Heart left ventricle (tissue), 16 donors: ENCODE data around the gene RAB10. TPM values are rescaled to one million over a fixed set of nuclear protein-coding genes. Genes with fewer than 3 reads are reported as not detected.
A peak's percentile ranks its signal among the peaks of the same experiment; 100 is the strongest.
"Not testable (repeated sequence)": the region's sequence is repeated elsewhere in the genome, so short reads cannot be mapped to it uniquely, and the experiment has no call there.

Experiments used
- ATAC-seq, 4 donors: fragments of 200-7000 bp; cut with Tn5 transposase; one replicate each; pipeline ENCODE4 v1.9.1; 2020 to 2022; ENCODE audit warnings: moderate library complexity in 4 of 4, mild to moderate bottlenecking in 3 of 4, moderate number of reproducible peaks in 1 of 4
- DNase-seq, 5 donors: peaks; one replicate each; pipeline ENCODE4 v3.0.0-alpha.2; 2020
- H3K27ac ChIP-seq, 12 donors: fragments of 200-600 bp; sonication (generic) in 4 of 12; one replicate each; pipeline versions ENCODE4 v1.5.0 to v1.8.0; 2016 to 2022; ENCODE audit warnings: mild to moderate bottlenecking in 2 of 12
- H3K27me3 ChIP-seq, 9 donors: fragments of 200-600 bp; sonication (generic) in 2 of 9; one replicate each; pipeline versions ENCODE4 v1.5.1 to v1.8.0; 2016 to 2022; ENCODE audit warnings: mild to moderate bottlenecking in 3 of 9
- H3K36me3 ChIP-seq, 9 donors: fragments of 200-600 bp; sonication (generic) in 2 of 9; one replicate each; pipeline versions ENCODE4 v1.5.0 to v1.8.0; 2018 to 2022; ENCODE audit warnings: mild to moderate bottlenecking in 2 of 9
- H3K4me1 ChIP-seq, 12 donors: fragments of 200-600 bp; sonication (generic) in 4 of 12; one replicate each; pipeline versions ENCODE4 v1.5.0 to v1.8.0; 2016 to 2022; ENCODE audit warnings: mild to moderate bottlenecking in 3 of 12
- H3K4me3 ChIP-seq, 12 donors: fragments of 200-600 bp; sonication (generic) in 4 of 12; one replicate each; pipeline versions ENCODE4 v1.5.0 to v1.8.0; 2017 to 2022; ENCODE audit warnings: mild to moderate bottlenecking in 9 of 12, moderate library complexity in 4 of 12
- H3K9me3 ChIP-seq, 12 donors: fragments of 200-600 bp; sonication (generic) in 4 of 12; one replicate each; pipeline versions ENCODE4 v1.5.0 to v1.8.0; 2016 to 2022; ENCODE audit warnings: mild to moderate bottlenecking in 1 of 12
- CTCF ChIP-seq, 12 donors: fragments of 200-600 bp; sonication (generic) in 4 of 12; IDR thresholded peaks; one replicate each; pipeline versions ENCODE4 v1.5.0 to v1.8.0; 2018 to 2022; ENCODE audit warnings: antibody characterized with exemption in 12 of 12, mild to moderate bottlenecking in 5 of 12
- POLR2A ChIP-seq, 2 donors: fragments of 450-650 bp; IDR thresholded peaks; one replicate each; pipeline ENCODE4 v1.6.1; 2017; ENCODE audit warnings: antibody characterized with exemption in 2 of 2, mild to moderate bottlenecking in 2 of 2, moderate library complexity in 2 of 2
- WGBS, 4 donors: extraction: QIAGEN DNeasy Blood & Tissue Kit in 2 of 4; methylation state at CpG; one replicate each; pipeline versions ENCODE4 v1.1.5 to v1.1.7; 2013 to 2018; 5-methylcytosine and 5-hydroxymethylcytosine counted together
- intact Hi-C, 10 donors: fragments of 100-400 bp; cut with DNase I; formaldehyde crosslinking; loops; one replicate each; pipeline versions ENCODE4 v1.11.1 to v1.14.2; 2022
- polyA plus RNA-seq, 2 donors: library from polyadenylated mRNA; stranded (reverse); fragments of 200-250 nt; gene quantifications; one replicate each; pipeline ENCODE4 v1.2.3, GENCODE V29; 2013
- total RNA-seq, 9 donors: library from RNA; depleted of rRNA in 2 of 9; stranded (reverse); fragments of >200 nt in 2 of 9; fragmentation: NEBNext Ultra II Directional in 3 of 9; extraction: Animal tissue kit (Norgen Biotek cat#: 25700) in 3 of 9; gene quantifications; one replicate each; pipeline versions ENCODE4 v1.1.0 to v1.2.4, GENCODE V29; 2016 to 2023
- donor health status: ischemic (EF 13 %, LVEDD 7.1; RV severe dilation, severe dysfunction).
- donor health status: healthy with polysubstance abuse.
- donor health status: DM: no; HTN: yes; CAD: no.
- donor health status: DM: no; HTN: no; CAD: no.
- donor health status: ischemic (EF 25% LVEDD 6.9; RV normal size, moderate dysfunction).
- donor health status: ischemic (EF 25% LVEDD 5.7; RV mildly dilated, moderate dysfunction).
- donor health status: healthy.
- donor health status: DM: yes; HTN: yes; CAD: no.
- donor health status: ischemic (EF 35%, LVEDD 5.7; RV mildly dilated, moderate dysfunction).
- donor health status: nonischemic (EF 11% LVEDD 7.7; RV severe dilation, severe dysfunction).
- donor health status: DM: yes; HTN: yes; CAD: no.
- donor health status: PGD.
- donor health status: ischemic (EF 29% LVEDD 5.4; RV normal size, mild dysfunction).
- donor health status: nonischemic (EF 23%, LVEDD 6.1; RV moderate dilation, normal function).

RAB10 gene
- total and polyA plus RNA-seq, 11 donors = 33.1 to 121 (median 97.4) TPM

DNA sequence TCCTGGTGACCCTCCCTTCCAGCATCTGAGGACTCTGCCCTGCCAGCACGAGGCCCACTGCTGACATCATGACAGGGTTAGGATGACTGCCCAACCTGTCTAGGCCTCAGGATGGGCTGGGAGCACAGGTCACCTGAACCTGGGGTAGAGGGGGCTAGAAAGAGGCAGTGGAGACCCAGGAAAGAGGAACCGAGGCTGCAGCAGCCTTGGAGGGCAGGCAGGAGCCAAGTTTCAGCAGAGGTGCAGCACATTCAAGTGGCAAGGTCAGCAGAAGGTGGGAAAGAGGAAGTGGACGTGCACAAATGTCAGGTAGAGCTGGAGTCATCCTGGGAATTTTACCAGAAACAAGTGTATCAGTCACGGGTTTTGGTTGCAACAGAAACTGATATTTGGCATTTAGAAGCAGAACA is 13.6 kb upstream of the RAB10 start:
- Histone ChIP-seq H3K4me1 (peaks cover 0 to 25% (median 9%) of the 10 kb centered on the region in 12 donors), H3K27me3 (no peaks in the 10 kb centered on the region), H3K27ac (no peak overlapping the region), H3K4me3 (no peak overlapping the region), H3K36me3 (no peaks in the 10 kb centered on the region), H3K9me3 (no peaks in the 10 kb centered on the region)
- ATAC-seq = no peak
- TF ChIP-seq POLR2A (IDR thresholded peaks at IDR 0.05) (no peak), CTCF (IDR thresholded peaks at IDR 0.05) (no peak)
- intact Hi-C loops = no loop called here
- WGBS, 4 donors = 71 to 92% (median 81%) methylated on average over 4 of the region's 4 CpGs
- no peak for DNase-seq

- intact Hi-C loops = no loop called here
- TF ChIP-seq CTCF (IDR thresholded peaks at IDR 0.05) = no peak
- TF ChIP-seq POLR2A (IDR thresholded peaks at IDR 0.05) = no peak
- no peak overlapping the region for H3K27ac ChIP-seq
- no peaks in the 10 kb centered on the region for H3K9me3 ChIP-seq
- no peak for DNase-seq
- H3K4me3 ChIP-seq = no peak overlapping the region
- no peaks in the 10 kb centered on the region for H3K27me3 ChIP-seq
- 96 to 98% (median 97%) methylated on average over 2 of the region's 2 CpGs for WGBS, 4 donors
- ATAC-seq = no peak
- H3K4me1 ChIP-seq = peaks cover 0 to 7% (median 0%) of the 10 kb centered on the region in 12 donors
- H3K36me3 ChIP-seq = no peaks in the 10 kb centered on the region
Measured at GRCh38 chr2:26024260-26024659, 9.6 kb upstream of the RAB10 start.

DNA sequence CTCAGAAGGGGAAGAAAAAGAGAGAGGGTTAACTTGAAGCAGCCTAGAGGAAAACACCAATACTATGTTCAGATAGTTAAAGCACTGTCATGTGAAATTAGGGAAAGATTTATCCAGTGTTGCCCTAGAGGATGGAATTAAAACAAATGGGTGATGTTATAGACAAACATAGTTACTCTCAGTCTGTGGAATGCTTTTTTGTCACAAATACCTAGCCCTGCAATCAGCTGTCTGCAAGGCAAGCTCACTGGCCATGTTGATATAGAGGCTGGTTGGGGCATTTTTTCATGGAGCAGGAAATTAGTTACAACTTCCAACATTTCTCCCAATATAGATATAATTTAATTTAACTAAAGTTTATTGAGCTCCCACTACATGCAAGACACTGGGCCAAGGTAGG is 8.4 kb upstream of the RAB10 start:
- intact Hi-C loops = no loop called here
- no peak for TF ChIP-seq CTCF (IDR thresholded peaks at IDR 0.05)
- peaks cover 0 to 7% (median 0%) of the 10 kb centered on the region in 12 donors for H3K4me1 ChIP-seq
- no peak overlapping the region for H3K27ac ChIP-seq
- no peaks in the 10 kb centered on the region for H3K36me3 ChIP-seq
- H3K27me3 ChIP-seq = no peaks in the 10 kb centered on the region
- no peak overlapping the region for H3K4me3 ChIP-seq
- no peak for DNase-seq
- no peaks in the 10 kb centered on the region for H3K9me3 ChIP-seq
- ATAC-seq = no peak

- intact Hi-C loops, H3K27ac ChIP-seq, H3K4me3 ChIP-seq, H3K9me3 ChIP-seq, ATAC-seq, DNase-seq, H3K36me3 ChIP-seq, H3K27me3 ChIP-seq: not testable (repeated sequence)
- peaks cover 0 to 17% (median 4%) of the 10 kb centered on the region in 12 donors for H3K4me1 ChIP-seq
- WGBS, 4 donors = 93 to 98% (median 94%) methylated on average over 16 of the region's 16 CpGs
Measured at GRCh38 chr2:26028083-26028482, 5.8 kb upstream of the RAB10 start.

GRCh38 chr2:26032586-26033269 is 1.2 kb upstream of the RAB10 start:
- peak overlapping the region; percentile 63 to 96 (median 88) for H3K4me3 ChIP-seq
- DNase-seq, H3K9me3 ChIP-seq, H3K27me3 ChIP-seq, intact Hi-C loops: not testable (repeated sequence)
- peaks cover 0 to 11% (median 0%) of the 10 kb centered on the region in 9 donors for H3K36me3 ChIP-seq
- peak in 3 of 4 donors; percentile 4 to 35 (median 30) for ATAC-seq
- WGBS, 4 donors = 39 to 48% (median 47%) methylated on average over 24 of the region's 24 CpGs
- peaks cover 0 to 34% (median 27%) of the 10 kb centered on the region in 12 donors for H3K4me1 ChIP-seq
- peak overlapping the region; percentile 88 to 99 (median 96) for H3K27ac ChIP-seq
